Neural cell (in vitro differentiated cells): ENCODE results near the gene ENO1. TPM values are rescaled to one million over a fixed set of nuclear protein-coding genes. Genes with fewer than 3 reads are reported as not detected.

Experiments used
- H2AFZ ChIP-seq: fragments of 200-600, 300-800 bp; sonication (generic), shearing (Covaris generic); 2 replicates; pipeline ENCODE4 v1.6.0; 2014; ENCODE audit warnings: low read depth, mild to moderate bottlenecking, antibody characterized with exemption, low read length, moderate library complexity
- H3F3A ChIP-seq: fragments of 200-600 bp; shearing (Covaris generic); 2 replicates; pipeline ENCODE4 v1.6.1; 2016; ENCODE audit warnings: mild to moderate bottlenecking, moderate library complexity, mixed read lengths, antibody characterized with exemption, low read length; ENCODE audit not compliant: insufficient read depth, poor library complexity, severe bottlenecking
- H3K27ac ChIP-seq: fragments of 200-600, 300-800 bp; sonication (generic), shearing (Covaris generic); 2 replicates; pipeline ENCODE4 v1.5.1; 2014; ENCODE audit warnings: mild to moderate bottlenecking, low read length, moderate library complexity
- H3K27me3 ChIP-seq: fragments of 300-800, 200-600 bp; sonication (generic), shearing (Covaris generic); 2 replicates; pipeline ENCODE4 v1.6.0; 2014; ENCODE audit warnings: mild to moderate bottlenecking, low read depth, low read length, moderate library complexity; ENCODE audit not compliant: insufficient read depth
- H3K36me3 ChIP-seq: fragments of 300-800, 200-600 bp; sonication (generic), shearing (Covaris generic); 2 replicates; pipeline ENCODE4 v1.5.1; 2014; ENCODE audit warnings: mild to moderate bottlenecking, antibody characterized with exemption, low read length, moderate library complexity; ENCODE audit not compliant: insufficient read depth
- H3K4me2 ChIP-seq: fragments of 300-800, 200-600 bp; sonication (generic), shearing (Covaris generic); 2 replicates; pipeline ENCODE4 v1.6.0; 2014; ENCODE audit warnings: mild to moderate bottlenecking, low read length
- H3K4me3 ChIP-seq: fragments of 300-800, 200-600 bp; sonication (generic), shearing (Covaris generic); 2 replicates; pipeline ENCODE4 v1.5.1; 2014; ENCODE audit warnings: mild to moderate bottlenecking, low read length, moderate library complexity
- H3K79me2 ChIP-seq: fragments of 200-600 bp; shearing (Covaris generic); replicated peaks from 2 replicates; pipeline ENCODE4 v1.6.0; 2014; ENCODE audit warnings: mild to moderate bottlenecking, low read length, moderate library complexity; ENCODE audit not compliant: insufficient read depth
- H3K9ac ChIP-seq: fragments of 300-800, 200-600 bp; sonication (generic), shearing (Covaris generic); 2 replicates; pipeline ENCODE4 v1.6.1; 2016; ENCODE audit warnings: mild to moderate bottlenecking, low read length, mixed read lengths
- H3K9me2 ChIP-seq: fragments of 200-600 bp; shearing (Covaris generic); 2 replicates; pipeline ENCODE4 v1.6.1; 2016; ENCODE audit warnings: mild to moderate bottlenecking, low read length, mixed read lengths; ENCODE audit not compliant: insufficient read depth
- H3K9me3 ChIP-seq: fragments of 200-600, 300-800 bp; sonication (generic), shearing (Covaris generic); 2 replicates; pipeline ENCODE4 v1.6.1; 2016; ENCODE audit warnings: mild to moderate bottlenecking, mixed run types, low read length, moderate library complexity, mixed read lengths
- H4K20me1 ChIP-seq: fragments of 200-600 bp; shearing (Covaris generic); 2 replicates; pipeline ENCODE4 v1.6.1; 2016; ENCODE audit warnings: mild to moderate bottlenecking, mixed run types; ENCODE audit not compliant: insufficient read depth
- EP300 ChIP-seq: fragments of 450-650 bp; conservative IDR thresholded peaks from 2 replicates; pipeline ENCODE4 v1.6.1; 2014; ENCODE audit warnings: antibody characterized with exemption, mild to moderate bottlenecking, moderate library complexity; ENCODE audit not compliant: poor library complexity, severe bottlenecking
- EZH2 ChIP-seq: fragments of 200-600, 300-800 bp; shearing (Covaris generic), sonication (generic); IDR thresholded peaks from 2 replicates; pipeline ENCODE4 v1.6.1; 2014; ENCODE audit warnings: antibody characterized with exemption, low read length, borderline replicate concordance, mild to moderate bottlenecking; ENCODE audit not compliant: insufficient read depth, poor library complexity, severe bottlenecking
- MXI1 ChIP-seq: fragments of 450-650 bp; conservative IDR thresholded peaks from 2 replicates; pipeline ENCODE4 v1.6.1; 2014; ENCODE audit warnings: antibody characterized with exemption, mild to moderate bottlenecking; ENCODE audit not compliant: poor library complexity, severe bottlenecking
- POLR2AphosphoS5 ChIP-seq: IDR thresholded peaks from 2 replicates; pipeline ENCODE4 v1.6.1; 2012
- RAD21 ChIP-seq: fragments of 450-650 bp; conservative IDR thresholded peaks from 2 replicates; pipeline ENCODE4 v1.6.1; 2014; ENCODE audit warnings: antibody characterized with exemption, mild to moderate bottlenecking, moderate library complexity
- REST ChIP-seq: IDR thresholded peaks from 2 replicates; pipeline ENCODE4 v1.6.1; 2012; ENCODE audit warnings: borderline replicate concordance
- SMC3 ChIP-seq: fragments of 450-650 bp; conservative IDR thresholded peaks from 2 replicates; pipeline ENCODE4 v1.6.1; 2014; ENCODE audit warnings: antibody characterized with exemption, mild to moderate bottlenecking, moderate library complexity; ENCODE audit not compliant: poor library complexity
- TAF1 ChIP-seq: IDR thresholded peaks from 2 replicates; pipeline ENCODE4 v1.6.1; 2012; ENCODE audit warnings: low read depth
- polyA plus RNA-seq: library from polyadenylated mRNA; depleted of rRNA; stranded (reverse); fragments of >200 nt; gene quantifications from 2 replicates; pipeline ENCODE4 v1.2.3, GENCODE V29; 2014
- TF ChIP-seq, protein P1 (sequence below): fragments of 450-650 bp; IDR thresholded peaks from 2 replicates; pipeline ENCODE4 v1.5.1; 2014; ENCODE audit warnings: antibody characterized with exemption, mild to moderate bottlenecking, moderate library complexity; ENCODE audit not compliant: poor library complexity, severe bottlenecking

ENO1 gene
- polyA plus RNA-seq, 1 donor from 2014 or later: 199 TPM

GRCh38 chr1:8910331-8910730 is 31.8 kb upstream of the ENO1 start:
- Histone ChIP-seq H3K9ac (no peak overlapping the region), H3K27ac (no peak overlapping the region), H3K9me3 (no peaks in the 10 kb centered on the region), H3K4me2 (no peak overlapping the region), H3K9me2 (no peaks in the 10 kb centered on the region), H3K36me3 (no peaks in the 10 kb centered on the region), H3K79me2 (no peaks in the 10 kb centered on the region), H2AFZ (no peak overlapping the region), H4K20me1 (no peaks in the 10 kb centered on the region), H3K27me3 (no peaks in the 10 kb centered on the region), H3F3A (no peaks in the 10 kb centered on the region), H3K4me3 (no peak overlapping the region)
- TF ChIP-seq RAD21 (no peak), TAF1 (no peak), SMC3 (no peak), REST (no peak), EP300 (no peak), POLR2AphosphoS5 (no peak), EZH2 (no peak), MXI1 (no peak)
- TF ChIP-seq, protein P1, sequence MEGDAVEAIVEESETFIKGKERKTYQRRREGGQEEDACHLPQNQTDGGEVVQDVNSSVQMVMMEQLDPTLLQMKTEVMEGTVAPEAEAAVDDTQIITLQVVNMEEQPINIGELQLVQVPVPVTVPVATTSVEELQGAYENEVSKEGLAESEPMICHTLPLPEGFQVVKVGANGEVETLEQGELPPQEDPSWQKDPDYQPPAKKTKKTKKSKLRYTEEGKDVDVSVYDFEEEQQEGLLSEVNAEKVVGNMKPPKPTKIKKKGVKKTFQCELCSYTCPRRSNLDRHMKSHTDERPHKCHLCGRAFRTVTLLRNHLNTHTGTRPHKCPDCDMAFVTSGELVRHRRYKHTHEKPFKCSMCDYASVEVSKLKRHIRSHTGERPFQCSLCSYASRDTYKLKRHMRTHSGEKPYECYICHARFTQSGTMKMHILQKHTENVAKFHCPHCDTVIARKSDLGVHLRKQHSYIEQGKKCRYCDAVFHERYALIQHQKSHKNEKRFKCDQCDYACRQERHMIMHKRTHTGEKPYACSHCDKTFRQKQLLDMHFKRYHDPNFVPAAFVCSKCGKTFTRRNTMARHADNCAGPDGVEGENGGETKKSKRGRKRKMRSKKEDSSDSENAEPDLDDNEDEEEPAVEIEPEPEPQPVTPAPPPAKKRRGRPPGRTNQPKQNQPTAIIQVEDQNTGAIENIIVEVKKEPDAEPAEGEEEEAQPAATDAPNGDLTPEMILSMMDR: no peak

DNA sequence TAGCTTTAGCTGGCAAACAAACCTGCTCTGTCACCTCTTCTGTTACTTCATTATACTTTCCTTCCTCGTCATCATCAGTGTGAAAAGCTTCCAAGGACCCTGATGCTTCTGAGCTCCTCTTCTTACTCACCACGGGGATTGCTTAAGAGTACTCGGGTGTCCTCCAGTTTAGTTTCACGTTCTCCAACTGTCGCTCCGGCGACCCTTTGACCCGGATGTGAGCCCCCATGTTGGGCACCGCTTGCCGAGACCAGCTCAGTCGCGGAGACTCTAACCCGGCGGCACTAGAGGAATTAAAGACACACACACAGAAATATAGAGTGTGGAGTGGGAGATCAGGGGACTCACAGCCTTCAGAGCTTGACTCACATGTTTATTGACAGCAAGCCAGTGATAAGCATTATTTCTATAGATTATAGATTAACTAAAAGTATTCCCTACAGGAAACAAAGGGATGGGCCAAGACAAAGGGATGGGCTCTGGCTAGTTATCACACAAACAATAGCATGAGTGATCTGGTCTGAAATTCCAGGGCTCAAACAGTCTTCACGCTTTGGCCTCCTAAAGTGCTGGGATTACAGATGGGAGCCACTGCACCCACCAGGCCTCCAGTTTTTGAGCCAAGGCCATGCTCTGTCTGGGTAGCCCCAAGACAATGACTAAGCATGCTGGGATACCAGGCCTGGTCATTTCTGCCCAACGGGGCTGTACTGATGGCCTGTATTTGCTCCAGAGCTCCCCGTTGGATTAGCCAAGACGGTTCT is 30.1 kb upstream of the ENO1 start:
- Histone ChIP-seq H3F3A (no peaks in the 10 kb centered on the region), H3K4me3 (no peak overlapping the region), H3K79me2 (no peaks in the 10 kb centered on the region), H4K20me1 (no peaks in the 10 kb centered on the region), H2AFZ (no peak overlapping the region), H3K36me3 (no peaks in the 10 kb centered on the region), H3K4me2 (no peak overlapping the region), H3K27ac (no peak overlapping the region), H3K27me3 (no peaks in the 10 kb centered on the region), H3K9me3 (no peaks in the 10 kb centered on the region), H3K9ac (no peak overlapping the region), H3K9me2 (no peaks in the 10 kb centered on the region)
- no peak for TF ChIP-seq RAD21
- no peak for TF ChIP-seq TAF1
- no peak for TF ChIP-seq EZH2
- no peak for TF ChIP-seq MXI1
- TF ChIP-seq POLR2AphosphoS5: no peak
- no peak for TF ChIP-seq REST
- no peak for TF ChIP-seq EP300
- TF ChIP-seq, protein P1: no peak
- no peak for TF ChIP-seq SMC3
